Fibroblast of skin of scalp (primary cell): Measurements from ENCODE around the gene LFNG.

ENCODE experiments used
- DNase-seq: peaks from one replicate; pipeline ENCODE4 v3.0.0-alpha.2; 2013

Gene LFNG

DNA sequence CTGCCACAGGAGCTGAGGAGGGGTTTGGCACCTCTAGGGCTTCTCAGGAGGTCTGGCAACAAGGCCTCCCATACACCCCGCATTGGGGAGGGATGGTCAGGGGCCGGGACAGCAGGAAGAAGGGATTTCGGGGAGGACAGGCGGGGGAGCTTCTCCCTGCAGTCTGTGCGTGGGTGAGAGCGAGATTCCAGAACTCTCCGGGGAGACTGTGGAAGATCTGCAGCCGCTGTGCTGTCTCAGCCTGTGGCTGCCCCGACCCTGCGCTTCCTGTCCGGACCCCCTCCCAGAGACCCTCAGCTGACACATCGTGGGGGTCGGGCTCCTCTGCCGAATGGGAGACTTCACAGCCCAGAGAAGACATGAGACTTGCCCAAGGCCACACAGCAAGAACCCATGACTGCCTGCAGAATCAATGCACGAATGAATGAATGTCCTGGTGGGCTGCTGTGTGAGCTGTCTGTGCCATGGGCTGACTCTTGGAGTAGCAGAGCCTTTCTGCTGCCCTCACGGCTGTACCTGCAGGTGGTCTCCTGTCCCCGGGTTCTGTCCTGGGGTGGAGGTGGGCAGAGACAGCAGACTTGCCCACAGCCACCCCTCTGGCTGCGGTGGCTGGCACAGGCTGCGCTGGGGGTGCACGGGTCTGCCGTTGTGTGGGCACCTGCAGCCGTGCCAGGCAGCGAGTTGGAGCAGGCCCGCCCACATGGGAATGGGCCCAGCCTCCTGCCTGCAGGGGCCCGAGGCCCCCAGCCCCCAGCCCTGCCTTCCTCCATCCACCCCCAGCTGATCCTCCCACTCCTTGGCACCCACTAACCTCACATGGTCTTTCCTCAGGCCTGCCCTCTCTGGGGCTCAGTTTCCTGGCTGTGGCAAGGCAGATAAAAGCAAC is 16.3 kb upstream of the LFNG start:
- no peak for DNase-seq

- DNase-seq = no peak
These were observed 15.3 kb upstream of the LFNG start for GRCh38 chr7:2504128-2504888.

DNA sequence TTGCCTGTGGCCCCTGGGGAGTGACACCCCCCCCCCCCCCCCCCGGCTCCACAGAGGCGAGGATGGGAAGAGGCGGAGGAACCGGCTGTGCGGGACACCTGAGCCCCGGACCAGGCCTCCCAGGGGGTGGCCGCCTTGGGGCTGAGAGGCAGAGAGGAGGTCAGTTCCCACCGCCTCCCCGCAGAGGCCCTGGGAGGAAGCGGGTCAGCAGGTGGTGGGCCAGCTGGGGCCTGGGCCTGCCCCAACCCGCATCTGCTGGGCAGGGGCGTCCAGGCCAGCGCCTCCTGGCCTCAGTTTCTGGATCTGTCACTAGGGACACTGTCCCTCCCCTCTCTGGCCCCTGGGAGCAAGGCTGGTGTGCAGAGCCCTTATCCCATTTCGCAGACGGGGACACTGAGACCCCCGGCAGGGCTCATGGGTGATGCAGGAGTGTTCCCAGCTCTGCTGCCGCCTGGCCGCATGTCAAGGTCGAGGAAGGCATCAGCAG is 14.6 kb upstream of the LFNG start:
- DNase-seq = no peak

DNA sequence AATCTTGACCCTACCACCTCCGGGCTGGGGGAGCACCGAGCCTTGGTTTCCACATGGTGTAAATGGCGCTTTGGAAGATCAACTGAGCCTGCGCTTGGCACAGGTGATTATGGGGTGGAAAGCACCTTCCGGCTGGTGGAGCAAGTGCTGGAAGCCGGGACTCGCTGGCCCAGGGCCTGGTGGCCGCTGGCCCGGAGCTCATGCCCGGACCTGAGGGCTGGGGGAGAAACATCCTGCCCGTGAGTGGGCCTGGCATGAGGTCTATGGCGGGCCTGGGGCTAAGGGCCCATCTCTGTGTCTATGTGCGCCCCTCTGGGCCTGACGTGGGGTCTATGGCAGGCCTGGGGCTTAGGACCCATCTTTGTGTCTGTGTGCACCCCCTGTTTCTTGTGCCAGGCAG is 14.2 kb upstream of the LFNG start:
- no peak for DNase-seq

DNA sequence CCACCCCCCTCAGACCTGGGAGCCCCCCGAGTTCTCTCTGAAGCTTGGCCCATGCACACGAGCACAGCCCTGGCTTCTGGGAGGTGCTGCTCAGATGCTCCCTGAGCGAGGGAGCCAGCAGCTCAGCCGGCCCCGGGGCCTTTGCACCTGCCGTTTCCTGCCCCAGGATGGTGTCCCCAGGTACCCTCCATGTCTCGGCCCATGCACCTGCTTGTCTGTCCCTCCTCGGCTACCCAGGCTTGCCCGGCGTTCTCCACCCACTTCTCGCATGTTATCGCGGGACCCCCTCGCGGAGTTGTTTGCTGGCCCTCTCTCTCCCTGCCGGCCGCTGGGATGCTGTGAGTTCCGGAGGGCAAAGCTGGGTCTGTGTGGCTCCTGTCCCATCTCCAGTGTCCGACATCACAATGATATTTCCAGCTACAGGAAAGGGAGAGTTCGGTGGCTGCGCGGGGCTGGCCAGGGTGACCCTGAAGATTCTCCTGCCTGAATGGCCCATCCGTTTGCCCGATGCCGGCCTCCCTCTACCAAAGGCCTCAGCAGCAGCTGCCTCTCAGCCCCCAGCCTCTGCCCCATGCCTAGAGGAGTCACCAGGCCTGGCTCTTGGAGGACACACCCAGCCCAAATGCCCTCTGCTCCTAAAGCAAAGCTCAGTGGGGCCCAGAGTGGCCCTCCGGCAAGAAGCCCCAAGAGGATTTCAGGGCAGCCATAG is 12.2 kb upstream of the LFNG start:
- no peak for DNase-seq

- DNase-seq = no peak
These were observed 11.7 kb upstream of the LFNG start for GRCh38 chr7:2507917-2508306.

DNA sequence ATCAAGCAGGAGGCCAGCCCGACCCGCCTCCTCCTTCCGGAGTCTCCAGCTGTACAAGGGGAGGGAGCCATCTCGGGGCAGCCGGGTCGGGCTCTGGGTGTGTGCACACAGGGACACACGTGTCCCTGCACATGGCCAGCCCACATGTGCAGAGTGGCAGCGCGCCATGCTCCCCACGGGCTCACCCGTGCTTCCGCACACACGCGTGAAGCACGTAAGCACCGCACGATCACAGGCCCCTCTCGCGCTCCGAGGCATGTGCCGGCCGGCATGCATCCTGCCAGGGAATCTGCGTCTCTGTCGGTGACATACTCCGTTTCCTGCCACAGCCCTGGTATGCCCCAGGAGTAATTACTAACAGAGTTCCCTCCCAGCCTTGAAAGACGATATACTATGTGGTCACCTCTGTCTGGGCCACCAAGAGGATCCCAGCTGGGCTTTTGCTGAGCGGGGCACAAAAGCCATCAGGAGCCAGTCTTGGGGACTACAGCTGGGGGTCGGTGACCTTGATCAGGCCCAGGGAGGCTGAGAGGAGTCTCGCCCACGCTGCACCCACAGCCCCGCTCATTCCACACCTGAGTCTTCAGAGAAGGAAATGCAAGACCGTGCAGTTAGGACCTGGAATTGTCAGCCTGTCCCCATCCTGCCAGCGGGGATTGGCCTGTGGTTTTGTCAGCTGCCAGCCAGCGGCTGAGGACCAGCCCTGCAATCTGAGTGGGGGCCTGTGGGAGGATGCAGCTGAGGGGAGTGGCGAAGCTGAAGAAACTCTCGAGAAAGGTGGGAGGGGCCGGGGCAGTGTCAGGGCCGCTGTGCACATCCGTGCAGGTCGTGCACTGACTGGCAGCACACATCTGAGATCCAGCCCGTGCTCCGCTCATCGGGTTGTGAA is 11.0 kb upstream of the LFNG start:
- DNase-seq = peak; percentile 75

DNA sequence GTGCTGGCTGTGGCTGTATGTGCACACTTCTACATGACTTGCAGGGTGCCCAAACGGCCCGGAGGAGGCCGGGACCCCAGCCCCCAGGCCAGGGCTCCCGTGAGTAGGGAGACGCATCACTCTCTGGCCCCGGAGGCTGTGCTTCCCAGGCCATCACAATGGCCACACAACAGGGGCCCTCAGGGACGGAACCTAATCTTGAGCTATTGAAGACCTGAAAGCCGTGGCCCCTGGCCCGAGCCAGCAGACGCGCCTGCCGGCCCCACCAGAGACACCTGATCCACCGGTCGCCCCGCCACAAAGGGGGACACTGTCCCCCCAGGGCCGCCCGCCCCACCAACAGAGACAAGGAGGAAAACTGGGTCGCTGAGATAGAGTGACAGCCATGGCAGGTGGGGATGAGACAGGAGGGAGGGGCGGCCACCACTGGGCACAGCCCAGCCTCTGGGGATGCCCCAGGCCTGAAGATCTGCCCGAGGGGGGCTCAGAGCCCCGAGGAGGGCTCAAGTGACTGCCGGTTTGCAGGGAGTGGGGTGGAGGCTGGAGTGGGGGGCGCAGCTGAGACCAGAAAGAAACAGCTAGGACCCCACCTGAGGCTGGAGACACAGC is 10.2 kb upstream of the LFNG start:
- no peak for DNase-seq

DNA sequence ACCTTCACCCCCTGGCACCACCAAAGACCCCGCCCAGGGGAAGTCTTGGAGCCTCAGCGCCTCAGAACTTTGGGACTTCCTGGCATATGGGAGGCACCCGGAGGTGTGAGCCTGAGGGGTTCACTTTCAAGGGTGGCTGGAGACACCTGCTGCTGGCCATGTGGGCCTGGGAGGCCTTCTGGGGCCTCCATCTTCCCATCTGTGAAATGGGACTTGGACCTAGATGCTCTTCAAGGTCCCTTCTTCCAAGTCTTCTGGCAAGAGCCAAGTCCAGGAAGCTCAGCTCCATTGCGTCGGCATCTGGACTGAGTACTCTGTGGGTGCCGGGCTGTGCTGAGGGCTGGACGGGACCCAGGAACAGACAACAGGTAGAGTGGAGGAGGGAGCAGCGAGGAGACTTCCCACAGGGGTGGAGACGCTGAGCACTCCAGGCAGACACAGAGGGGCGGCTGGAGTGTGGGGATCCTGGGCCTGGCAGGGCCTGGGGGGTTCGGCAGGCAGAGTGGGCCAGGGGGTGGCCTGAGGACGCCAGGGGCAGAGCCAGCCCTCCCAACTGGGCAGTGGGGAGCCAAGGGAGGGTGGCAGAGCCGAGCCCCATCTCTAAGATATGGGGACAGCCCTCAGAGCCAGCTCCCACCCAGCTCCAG is 9.3 kb upstream of the LFNG start:
- no peak for DNase-seq

DNA sequence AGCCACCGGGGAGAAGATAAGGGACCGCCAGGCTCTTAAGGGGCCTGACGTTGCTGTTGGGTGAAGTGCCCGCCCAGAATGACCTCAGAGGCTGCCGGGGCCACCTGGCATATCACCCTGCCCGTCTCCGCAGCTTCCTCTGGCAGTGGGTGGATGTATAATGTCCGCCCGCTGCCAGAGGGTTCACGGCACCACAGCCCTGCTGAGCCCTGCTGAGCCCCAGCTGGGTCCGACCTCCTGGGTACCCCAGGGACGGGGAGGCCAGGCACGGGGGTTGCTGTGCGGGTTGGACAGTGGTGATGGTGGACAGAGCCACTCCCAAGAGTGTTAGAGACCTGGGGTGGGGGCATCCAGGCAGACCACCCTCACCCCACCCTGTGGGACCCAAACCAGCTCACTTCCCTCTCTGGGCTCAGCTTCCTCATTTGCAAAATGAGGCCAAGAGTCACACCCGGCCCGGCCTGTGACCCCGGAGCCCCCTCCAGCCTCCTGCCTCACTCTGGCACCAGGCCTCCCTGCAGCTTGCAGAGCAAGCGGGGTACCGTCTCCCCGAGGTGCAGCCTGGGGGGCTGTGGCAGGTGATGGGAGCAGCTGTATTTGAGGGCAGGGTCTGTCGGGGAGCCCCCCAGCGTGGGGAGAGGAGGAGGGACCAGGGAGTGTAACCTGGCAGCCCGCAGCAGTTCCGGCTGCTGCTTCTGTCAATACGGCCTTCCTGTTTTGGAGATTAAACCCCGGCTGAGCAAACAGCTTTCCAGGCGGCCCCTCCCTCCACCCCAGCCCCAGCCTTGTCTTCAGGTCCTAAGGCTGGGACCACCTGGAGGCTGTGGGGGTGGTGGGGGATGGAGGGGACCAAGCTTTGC is 8.4 kb upstream of the LFNG start:
- DNase-seq = no peak

- DNase-seq = no peak
These were observed 7.8 kb upstream of the LFNG start for GRCh38 chr7:2511769-2512168.

GRCh38 chr7:2512179-2512661 is 7.4 kb upstream of the LFNG start:
- no peak for DNase-seq

DNA sequence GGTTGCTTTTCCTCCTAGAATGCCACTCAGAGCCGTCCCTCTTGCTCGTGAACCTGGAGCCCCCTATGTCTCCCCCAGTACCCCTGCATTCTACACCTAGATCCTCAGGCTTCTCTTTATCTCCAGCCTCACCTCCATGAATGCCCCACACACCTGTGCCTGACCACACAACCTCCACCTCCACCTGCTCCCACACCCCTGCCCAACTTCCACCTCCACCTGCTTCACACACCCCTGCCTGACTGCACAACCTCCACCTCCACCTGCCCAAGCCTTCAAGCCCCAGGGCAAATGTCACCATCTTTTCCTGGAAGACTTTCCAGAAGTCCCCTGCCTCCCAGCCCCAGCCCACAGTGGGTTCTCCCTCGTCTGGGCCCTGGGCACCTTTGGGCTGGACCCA is 6.9 kb upstream of the LFNG start:
- DNase-seq = no peak

DNA sequence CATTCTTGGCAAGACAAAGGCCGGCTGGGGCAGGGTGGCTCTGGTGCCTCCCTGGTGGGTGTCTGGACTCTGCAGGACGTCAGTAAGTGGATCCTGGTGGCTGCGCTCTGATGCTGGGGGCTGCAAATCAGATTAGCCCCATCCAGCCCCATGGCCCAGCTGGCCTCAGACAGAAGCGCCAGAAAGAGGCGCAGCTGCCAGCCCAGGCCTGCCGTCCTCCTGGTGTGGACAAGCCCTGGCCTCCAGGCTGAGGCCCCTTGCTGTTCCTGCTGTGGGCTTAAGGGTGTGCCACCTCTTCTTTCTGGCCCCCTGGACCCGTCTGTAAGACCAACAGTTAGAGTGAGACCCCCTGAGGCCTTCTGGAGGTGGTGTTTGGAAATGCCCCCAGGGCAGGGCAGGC is 5.9 kb upstream of the LFNG start:
- no peak for DNase-seq

- DNase-seq = no peak
These were observed 4.8 kb upstream of the LFNG start for GRCh38 chr7:2514473-2515423.

DNA sequence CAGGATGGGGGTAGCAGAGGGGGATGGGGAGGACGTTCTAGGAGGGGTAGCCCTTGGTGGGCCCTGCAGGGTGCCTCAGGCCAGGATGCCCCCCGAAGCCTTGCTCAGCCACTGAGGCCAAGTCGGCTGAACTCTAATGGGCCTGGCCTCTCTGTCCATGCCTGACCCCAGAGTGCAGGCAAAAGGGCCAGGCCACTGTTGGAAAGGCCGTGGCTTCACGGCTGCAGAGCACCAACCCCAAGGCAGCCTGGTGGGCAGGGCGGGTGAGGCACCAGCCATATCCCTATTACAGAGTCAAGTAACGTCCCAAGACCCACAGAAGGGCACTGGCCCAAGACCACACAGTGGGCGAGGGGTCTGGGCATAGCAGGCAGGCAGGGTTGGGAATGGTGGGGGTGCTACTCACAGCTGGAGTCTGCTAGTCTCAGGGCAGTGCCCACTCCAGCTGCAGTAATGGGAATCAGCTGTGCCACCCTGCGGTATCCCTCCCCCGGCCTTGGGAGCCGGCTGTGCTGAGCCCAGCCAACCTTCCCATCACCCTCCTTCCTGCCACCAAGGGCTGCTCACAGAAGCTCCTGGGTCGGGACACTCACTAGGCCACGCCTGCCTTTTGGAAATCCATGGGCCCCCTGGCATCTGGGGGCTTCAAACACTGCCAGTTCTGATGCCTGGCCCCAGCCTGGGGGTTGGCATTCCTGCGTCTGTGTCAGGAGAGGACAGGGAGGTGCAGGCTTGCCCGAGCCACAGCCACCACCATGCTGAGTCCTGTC is 4.0 kb upstream of the LFNG start:
- DNase-seq = peak; percentile 58

DNA sequence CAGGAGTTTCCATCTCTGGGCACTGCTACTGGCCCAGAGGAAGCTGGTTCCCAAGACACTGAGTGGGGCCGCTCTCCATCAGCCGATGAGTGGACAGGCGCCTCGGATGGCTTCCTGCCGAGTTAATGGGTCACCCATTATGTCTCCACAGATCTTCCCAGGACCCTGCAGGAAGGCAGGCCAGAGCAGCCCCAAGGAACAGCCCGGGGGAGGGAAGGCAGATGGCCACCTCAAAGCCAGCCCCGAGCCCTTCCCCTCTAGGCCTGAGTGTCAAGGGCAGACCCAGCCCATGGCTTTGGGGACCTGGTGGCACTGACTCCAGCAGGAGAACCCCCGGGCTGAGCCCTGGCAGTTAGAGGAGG is 3.4 kb upstream of the LFNG start:
- no peak for DNase-seq

DNA sequence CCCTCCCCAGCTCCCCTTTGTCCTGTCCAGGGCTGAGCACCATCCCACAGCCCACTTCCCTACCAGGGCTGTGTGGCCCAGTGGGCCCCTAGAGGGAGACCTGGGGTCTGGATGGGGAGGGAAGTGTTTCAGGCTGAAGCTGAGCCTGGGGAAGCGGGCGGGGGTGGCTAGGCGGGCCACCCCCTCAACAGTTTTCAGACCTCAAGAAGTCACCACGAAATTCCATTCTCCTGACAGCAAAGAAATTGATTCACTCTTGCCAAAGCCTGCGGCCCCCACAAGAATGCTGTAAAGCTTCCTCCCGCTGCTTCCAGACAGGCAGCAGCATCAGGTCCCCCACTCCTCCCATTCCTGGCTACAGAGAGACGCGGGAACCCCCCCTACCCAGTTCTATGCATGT is 2.5 kb upstream of the LFNG start:
- peak; percentile 98 for DNase-seq
